NK-92 (cell line): ENCODE data around the gene ZNF521.

Experiments used
- DNase-seq: peaks from one replicate; lab custom pipeline; 2025; ENCODE audit not compliant: unreplicated experiment; lab: John Stamatoyannopoulos, UW

Gene ZNF521

GRCh38 chr18:25133879-25134278 is 218.1 kb downstream of the ZNF521 start:
- DNase-seq: no peak

GRCh38 chr18:25132786-25133496 is 219.0 kb downstream of the ZNF521 start:
- DNase-seq: no peak

GRCh38 chr18:25126751-25127150 is 225.2 kb downstream of the ZNF521 start:
- no peak for DNase-seq

- no peak for DNase-seq
These were observed 226.3 kb downstream of the ZNF521 start for GRCh38 chr18:25125680-25126079.

DNA sequence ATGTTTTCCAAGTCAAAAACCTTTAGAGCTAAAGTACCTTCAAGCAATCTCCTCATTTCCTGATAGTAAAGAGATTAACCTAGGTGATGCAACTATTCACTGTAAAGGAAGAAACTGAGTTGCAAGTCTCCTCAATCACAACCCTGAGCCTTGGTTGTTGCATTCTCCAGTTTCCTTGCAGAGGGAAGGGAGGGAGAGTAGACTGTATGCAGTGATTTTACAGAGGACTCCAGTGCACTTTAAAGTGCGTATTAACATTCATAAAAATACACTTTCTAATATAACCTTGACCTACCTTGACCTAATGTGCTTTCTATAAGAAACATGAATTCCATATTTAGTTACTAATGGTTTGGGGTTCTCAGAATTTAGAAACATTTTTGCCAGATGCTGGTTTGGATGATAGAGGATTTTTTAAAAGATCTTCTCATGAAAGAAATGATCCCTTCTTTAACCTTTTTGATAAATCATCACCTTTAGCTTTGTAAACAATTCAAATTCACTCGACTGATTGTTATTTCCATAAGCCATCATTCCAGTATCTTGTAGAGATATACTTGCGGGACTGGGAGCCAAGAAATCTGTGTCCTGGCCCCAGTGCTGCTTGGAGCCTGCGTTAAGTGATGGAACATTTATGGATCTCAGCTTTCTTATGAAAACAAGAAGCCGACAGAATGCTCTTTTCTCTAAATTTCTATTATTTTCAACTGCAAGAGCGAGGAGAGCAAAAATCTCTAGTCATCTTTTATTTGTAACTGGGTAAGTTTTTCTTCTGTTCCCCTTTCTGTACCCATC is 228.3 kb downstream of the ZNF521 start:
- DNase-seq: no peak

DNA sequence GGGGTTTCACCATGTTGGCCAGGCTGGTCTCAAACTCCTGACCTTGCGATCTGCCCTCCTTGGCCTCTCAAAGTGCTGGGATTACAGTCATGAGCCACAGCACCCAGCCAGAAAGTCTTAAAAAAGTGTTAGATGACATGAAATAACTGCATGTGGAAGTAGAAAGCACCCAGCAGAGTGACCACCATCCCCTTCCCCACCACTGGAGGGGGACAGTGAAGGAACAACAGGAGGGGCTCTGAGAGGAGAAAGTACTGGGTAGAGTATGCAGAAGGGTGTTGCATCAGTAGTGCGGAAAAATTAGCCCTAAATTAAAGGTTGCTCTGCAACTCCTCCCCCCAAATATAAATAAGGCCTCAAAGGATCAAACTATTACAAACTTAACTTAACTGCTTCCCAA is 230.5 kb downstream of the ZNF521 start:
- no peak for DNase-seq

DNA sequence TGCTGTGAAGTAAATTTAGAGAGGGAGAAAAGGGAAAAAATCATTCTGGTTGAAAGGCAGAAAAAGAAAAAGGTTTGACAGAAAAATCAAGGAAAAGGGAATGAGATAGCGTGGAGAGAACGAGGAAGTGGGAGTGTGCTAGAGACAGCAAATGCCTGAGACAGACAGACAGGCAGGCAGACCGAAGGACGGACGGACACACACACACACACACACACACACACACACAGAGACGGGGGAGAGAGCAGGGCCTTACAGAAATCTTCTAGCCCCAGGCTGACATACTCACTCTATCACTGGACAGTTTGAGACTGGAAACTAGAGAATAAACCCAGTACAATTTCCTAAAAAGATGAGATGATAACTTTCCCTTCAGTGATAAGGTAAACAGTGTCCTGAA is 238.4 kb downstream of the ZNF521 start:
- DNase-seq: no peak

DNA sequence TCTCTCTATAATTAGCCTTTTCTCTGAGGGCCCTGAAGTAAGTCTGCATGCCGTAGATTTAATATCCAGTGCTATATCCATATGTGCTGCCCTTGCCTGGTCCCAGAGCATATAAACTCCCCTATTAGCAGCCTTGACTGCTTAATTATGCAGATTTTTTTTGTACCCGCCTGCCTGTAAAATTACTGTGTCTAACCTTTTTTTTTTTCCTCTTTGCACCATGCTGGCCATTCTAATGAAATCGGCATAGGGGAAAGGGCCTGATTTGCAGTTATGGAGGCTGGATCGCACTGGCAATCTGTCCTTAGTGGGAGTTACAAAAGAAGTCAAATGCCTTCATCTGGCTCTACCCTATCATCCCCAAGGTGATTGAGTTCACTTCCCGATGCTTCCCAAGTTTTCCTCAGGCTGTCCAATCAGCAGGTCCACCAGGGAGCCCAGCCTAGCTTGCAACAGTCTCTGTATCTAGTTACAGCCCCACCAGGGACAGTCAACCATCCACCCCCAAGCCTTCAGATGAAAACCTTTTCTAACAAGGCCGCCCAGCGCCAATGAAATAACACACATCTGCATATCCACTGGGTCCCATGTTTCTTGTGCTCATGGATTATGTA is 239.0 kb downstream of the ZNF521 start:
- DNase-seq: no peak

GRCh38 chr18:25111377-25112288 is 240.3 kb downstream of the ZNF521 start:
- DNase-seq: no peak

DNA sequence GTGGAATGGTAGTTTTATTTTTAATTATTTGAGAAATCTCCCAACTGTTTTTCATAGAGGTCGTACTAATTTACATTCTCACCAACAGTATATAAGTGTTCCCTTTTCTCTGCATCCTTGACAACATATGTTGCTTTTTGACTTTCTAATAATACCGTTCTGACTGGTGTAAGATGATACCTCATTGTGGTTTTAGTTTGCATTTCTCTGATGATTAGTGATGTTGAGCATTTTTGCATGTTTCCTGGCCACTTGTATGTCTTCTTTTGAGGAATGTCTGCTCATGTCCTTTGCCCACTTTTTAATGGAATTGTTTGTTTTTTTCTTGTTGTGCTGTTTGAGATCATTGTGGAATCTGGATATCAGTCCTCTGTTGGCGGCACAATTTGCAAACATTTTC is 242.5 kb downstream of the ZNF521 start:
- DNase-seq: no peak

DNA sequence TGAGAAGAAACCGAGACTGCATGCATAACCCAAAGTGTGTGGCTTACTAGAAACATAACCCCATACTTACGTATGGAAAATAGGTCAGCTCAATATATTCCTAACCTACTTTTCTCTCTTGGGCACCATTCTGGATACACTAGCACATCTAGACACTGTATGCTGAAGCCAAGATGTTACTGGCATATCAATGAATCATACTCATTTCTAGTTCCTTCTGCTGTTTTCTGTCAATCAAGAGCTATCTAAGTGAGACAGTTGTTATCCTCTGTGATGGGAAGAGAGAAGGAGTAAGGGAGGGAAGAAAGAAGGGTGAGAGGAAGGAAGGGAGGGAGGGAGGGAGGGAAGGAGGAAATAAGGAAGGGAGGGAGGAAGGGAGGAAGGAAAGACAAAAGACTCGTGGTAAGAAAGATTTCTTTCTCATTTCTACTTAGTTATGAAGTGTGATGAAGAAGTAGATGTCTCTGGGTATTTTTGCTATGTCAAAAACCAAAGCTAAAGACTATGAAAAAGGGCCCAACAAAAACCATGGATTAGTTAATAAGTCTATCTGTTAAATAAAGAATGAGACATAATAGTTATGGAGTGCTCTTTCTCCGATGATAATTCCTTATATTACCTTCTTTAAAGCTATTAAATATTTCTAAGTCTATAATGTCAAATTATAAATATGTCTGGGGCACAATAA is 248.4 kb downstream of the ZNF521 start:
- no peak for DNase-seq

- no peak for DNase-seq
These were observed 249.3 kb downstream of the ZNF521 start for GRCh38 chr18:25102662-25103061.

- DNase-seq: no peak
These were observed 251.5 kb downstream of the ZNF521 start for GRCh38 chr18:25100418-25100817.

DNA sequence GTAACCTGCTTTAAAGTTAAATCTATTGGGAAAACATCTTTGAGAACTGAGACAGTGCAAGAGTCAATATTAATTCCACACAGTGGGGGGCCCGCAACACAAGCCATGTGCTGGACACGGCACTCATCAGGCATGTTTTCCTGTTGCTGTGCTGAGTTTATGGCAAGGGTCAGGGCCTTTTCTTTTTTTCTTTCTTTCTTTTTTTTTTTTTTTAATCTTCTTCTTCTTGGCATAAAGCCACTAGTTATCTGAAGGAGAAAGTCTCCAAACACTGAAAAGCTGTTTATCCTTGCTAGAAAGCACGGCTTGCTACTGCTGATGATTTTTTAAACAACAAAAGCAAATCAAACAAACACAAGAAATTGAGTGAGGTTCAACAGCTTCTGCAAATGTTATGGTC is 252.1 kb downstream of the ZNF521 start:
- no peak for DNase-seq

DNA sequence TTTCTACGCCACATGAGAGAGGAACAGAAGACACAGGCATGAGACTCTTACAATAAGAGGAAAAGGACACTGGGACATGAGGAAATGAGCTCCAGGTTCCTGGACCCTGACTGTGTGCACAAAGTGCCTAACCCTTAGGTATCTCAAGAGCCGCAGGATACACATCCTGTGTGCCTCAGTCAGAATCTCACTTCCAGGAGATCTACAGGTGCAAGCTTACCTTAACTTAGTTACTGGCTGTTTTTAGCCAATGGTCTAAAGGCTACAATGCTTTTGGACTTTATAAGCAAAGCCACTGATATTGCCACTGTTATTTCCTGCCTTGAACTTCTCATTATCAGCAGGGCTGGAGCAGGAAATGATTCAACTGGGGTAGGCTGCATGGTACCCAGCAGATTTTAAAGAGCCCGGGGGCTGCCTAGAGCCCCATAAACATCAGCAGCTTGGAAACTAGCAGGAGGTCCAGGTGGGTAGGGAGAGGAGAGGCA is 254.4 kb downstream of the ZNF521 start:
- no peak for DNase-seq

GRCh38 chr18:25097057-25097456 is 254.9 kb downstream of the ZNF521 start:
- DNase-seq: no peak

- no peak for DNase-seq
These were observed 258.8 kb downstream of the ZNF521 start for GRCh38 chr18:25093141-25093540.

DNA sequence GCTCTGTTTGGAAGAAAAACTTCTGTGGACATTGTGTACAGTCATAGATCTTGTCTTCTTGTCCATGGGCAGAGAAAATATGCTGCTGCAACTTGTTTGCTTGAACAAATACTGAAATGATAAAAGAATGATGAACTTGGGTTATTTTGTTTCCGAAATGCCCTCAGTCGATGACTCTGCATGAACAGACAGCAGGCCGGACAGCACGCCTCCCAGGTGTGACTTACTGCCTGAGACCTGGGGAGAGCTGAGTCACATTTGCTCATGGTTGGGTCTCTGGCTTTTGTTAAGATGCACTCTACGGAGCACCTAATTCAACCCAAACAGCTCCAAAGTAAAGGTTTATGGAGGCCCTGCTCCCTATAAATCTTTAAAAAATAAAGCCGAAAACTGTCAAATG is 262.5 kb downstream of the ZNF521 start:
- DNase-seq: no peak

DNA sequence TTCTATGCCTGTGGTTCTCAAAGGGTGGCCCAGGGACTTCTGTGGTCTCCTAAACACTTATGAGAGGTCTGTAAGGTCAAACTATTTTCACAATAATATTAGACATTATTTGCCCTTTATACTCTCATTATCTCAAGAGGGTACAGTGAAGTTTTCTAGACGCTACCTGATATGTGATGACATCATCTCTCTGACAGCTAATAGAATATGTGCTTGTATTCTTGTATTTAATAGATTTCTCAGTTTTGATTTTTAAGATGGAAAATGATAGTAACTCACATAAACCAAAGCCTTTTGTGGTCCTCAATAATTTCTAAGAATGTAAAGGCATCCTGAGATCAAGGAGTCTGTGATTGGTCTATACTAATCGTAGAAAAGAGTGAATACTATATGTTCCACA is 265.1 kb downstream of the ZNF521 start:
- no peak for DNase-seq

- no peak for DNase-seq
These were observed 271.0 kb downstream of the ZNF521 start for GRCh38 chr18:25081001-25081400.
